Cardiac muscle cell (in vitro differentiated cells and primary cell): ENCODE results near the gene SSBP2. TPM values are rescaled to one million over a fixed set of nuclear protein-coding genes. Genes with fewer than 3 reads are reported as not detected.
A peak's percentile ranks its signal among the peaks of the same experiment; 100 is the strongest.

Experiments used
- DNase-seq, 2 donors: peaks; one replicate each; pipeline versions ENCODE4 v3.0.0 to v3.0.0-alpha.2; 2010 to 2017; ENCODE audit warnings: low read depth in 1 of 2, low spot score in 1 of 2
- H3K27ac ChIP-seq: fragments of 200-600 bp; sonication (generic); 2 replicates; pipeline ENCODE4 v1.5.1; 2016
- H3K27me3 ChIP-seq: fragments of 200-600 bp; sonication (generic); 2 replicates; pipeline ENCODE4 v1.6.0; 2016; ENCODE audit warnings: control low read depth
- H3K36me3 ChIP-seq: fragments of 200-600 bp; sonication (generic); 2 replicates; pipeline ENCODE4 v1.5.1; 2016; ENCODE audit warnings: control low read depth
- H3K4me1 ChIP-seq: fragments of 200-600 bp; sonication (generic); 2 replicates; pipeline ENCODE4 v1.8.1; 2017; ENCODE audit warnings: low read depth, mild to moderate bottlenecking, mixed run types
- H3K4me3 ChIP-seq: fragments of 200-600 bp; sonication (generic); 2 replicates; pipeline ENCODE4 v1.5.1; 2016; ENCODE audit warnings: mild to moderate bottlenecking
- H3K9me3 ChIP-seq: fragments of 200-600 bp; sonication (generic); 2 replicates; pipeline ENCODE4 v1.5.1; 2017; ENCODE audit warnings: low read depth, mild to moderate bottlenecking, control low read depth
- polyA plus RNA-seq: library from polyadenylated mRNA; unstranded; fragments of >200 nt; fragmentation: Nextera tagmentation; extraction: Ambion mirVana; gene quantifications from 2 replicates; pipeline ENCODE4 v1.2.1, GENCODE V29; 2016
- total RNA-seq: library from RNA; depleted of rRNA; stranded (reverse); fragments of >200 nt; gene quantifications from 2 replicates; pipeline ENCODE4 v1.2.3, GENCODE V29; 2016
- TF ChIP-seq, protein P1 (sequence below): IDR thresholded peaks from 2 replicates; pipeline ENCODE4 v1.5.1; 2012; ENCODE audit warnings: low read depth, mild to moderate bottlenecking, low read length

Gene SSBP2
- total and polyA plus RNA-seq, 2 experiments from 2014 or later: 117 to 174 TPM

- TF ChIP-seq, protein P1, sequence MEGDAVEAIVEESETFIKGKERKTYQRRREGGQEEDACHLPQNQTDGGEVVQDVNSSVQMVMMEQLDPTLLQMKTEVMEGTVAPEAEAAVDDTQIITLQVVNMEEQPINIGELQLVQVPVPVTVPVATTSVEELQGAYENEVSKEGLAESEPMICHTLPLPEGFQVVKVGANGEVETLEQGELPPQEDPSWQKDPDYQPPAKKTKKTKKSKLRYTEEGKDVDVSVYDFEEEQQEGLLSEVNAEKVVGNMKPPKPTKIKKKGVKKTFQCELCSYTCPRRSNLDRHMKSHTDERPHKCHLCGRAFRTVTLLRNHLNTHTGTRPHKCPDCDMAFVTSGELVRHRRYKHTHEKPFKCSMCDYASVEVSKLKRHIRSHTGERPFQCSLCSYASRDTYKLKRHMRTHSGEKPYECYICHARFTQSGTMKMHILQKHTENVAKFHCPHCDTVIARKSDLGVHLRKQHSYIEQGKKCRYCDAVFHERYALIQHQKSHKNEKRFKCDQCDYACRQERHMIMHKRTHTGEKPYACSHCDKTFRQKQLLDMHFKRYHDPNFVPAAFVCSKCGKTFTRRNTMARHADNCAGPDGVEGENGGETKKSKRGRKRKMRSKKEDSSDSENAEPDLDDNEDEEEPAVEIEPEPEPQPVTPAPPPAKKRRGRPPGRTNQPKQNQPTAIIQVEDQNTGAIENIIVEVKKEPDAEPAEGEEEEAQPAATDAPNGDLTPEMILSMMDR: no peak
- no peaks in the 10 kb centered on the region for H3K4me1 ChIP-seq
- H3K27me3 ChIP-seq: no peaks in the 10 kb centered on the region
- H3K9me3 ChIP-seq: no peaks in the 10 kb centered on the region
- no peak for DNase-seq
- H3K27ac ChIP-seq: no peak overlapping the region
- H3K36me3 ChIP-seq: no peaks in the 10 kb centered on the region
- no peak overlapping the region for H3K4me3 ChIP-seq
These were observed 25.4 kb upstream of the SSBP2 start for GRCh38 chr5:81776258-81776657.

- no peak for DNase-seq
- Histone ChIP-seq H3K27ac (no peak overlapping the region), H3K4me3 (no peak overlapping the region), H3K9me3 (no peaks in the 10 kb centered on the region), H3K27me3 (no peaks in the 10 kb centered on the region), H3K4me1 (no peaks in the 10 kb centered on the region), H3K36me3 (no peaks in the 10 kb centered on the region)
- TF ChIP-seq, protein P1: no peak
These were observed 23.5 kb upstream of the SSBP2 start for GRCh38 chr5:81774374-81774773.

DNA sequence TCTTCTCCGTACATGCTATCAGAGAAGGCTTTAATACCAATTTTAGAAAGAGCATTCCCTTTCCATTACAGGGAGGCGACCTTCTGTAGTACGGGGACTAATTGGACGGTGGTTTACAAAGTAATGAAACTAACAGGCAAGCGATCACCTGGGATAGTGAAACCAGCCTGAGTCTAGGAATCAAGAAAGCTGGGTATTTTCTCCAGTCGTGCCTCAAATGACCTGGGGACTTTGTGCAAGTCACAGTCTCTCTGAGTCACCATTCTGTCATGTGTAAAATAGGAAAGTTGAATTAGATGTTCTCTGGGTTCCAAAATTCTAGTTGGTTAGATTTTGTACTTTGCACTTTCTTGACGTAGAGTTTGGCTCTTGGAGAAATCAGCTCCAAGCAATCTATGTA lies 22.7 kb upstream of the SSBP2 start:
- no peaks in the 10 kb centered on the region for H3K36me3 ChIP-seq
- no peak overlapping the region for H3K27ac ChIP-seq
- no peak for DNase-seq
- H3K4me1 ChIP-seq: no peaks in the 10 kb centered on the region
- TF ChIP-seq, protein P1: no peak
- no peak overlapping the region for H3K4me3 ChIP-seq
- no peaks in the 10 kb centered on the region for H3K27me3 ChIP-seq
- no peaks in the 10 kb centered on the region for H3K9me3 ChIP-seq

DNA sequence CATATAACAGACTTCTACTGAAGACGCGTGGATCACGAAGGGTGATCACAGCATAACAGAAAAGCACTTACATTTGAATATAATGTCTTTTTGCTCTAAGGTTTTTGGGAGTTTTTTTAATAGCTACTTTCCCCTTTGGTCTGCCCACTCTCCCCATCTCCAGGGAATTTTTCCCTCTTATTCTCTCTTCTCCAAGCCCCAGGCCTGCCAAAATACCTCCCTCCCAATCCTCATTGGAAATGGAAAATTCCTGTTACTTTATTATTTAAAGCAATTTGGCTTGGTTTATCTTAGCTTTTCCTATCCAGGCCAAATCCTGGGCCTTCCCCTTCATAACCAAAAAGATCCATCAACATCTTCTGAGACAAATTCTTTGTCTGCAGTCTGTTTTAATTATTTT lies 22.3 kb upstream of the SSBP2 start:
- H3K36me3 ChIP-seq: no peaks in the 10 kb centered on the region
- no peaks in the 10 kb centered on the region for H3K9me3 ChIP-seq
- no peak overlapping the region for H3K4me3 ChIP-seq
- no peak for DNase-seq
- TF ChIP-seq, protein P1: no peak
- no peaks in the 10 kb centered on the region for H3K27me3 ChIP-seq
- no peak overlapping the region for H3K27ac ChIP-seq
- H3K4me1 ChIP-seq: no peaks in the 10 kb centered on the region

DNA sequence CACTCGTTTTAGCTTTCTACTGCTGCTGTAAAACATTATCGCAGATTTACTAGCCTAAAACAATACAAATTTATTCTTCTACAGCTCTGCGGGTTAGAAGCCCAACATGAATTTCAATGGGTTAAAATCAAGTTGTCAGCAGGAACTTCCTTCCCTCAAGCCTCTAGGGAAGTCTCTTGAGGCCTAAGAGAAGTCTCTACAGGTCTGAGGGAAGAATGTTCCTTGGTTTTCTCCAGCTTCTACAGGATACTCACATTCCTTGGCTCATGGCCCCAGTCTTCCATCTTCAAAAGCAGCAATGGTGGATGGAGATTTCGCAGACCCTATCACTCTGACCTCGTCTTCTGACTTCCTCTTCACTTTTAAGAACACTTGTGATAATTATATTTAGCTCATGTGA lies 21.6 kb upstream of the SSBP2 start:
- Histone ChIP-seq H3K27ac (no peak overlapping the region), H3K36me3 (no peaks in the 10 kb centered on the region), H3K27me3 (no peaks in the 10 kb centered on the region), H3K4me1 (no peaks in the 10 kb centered on the region), H3K9me3 (no peaks in the 10 kb centered on the region), H3K4me3 (no peak overlapping the region)
- DNase-seq: no peak
- TF ChIP-seq, protein P1: no peak

DNA sequence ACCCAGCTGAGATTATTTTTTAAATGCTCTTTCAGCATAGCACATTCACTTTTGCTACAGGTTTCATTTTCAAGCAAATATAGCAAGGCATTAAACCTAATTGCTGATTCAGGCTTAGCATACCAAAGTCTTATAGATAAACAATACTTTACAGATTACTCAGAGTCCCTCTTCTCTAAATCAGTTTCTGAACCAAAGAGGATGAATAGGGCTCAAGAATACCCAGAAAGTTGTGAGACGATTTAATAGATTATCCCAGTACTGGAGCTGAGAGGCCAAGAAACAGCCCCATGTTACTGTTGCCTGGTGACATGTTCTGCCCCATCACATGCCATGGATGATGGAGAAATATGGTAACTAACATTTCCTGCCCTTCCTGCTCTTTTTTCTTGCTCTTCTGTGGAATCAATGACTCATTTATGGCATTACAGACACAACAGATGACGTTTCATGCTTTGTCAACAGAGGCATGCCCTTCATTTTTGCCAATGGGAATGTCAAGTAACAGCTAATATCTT lies 18.1 kb upstream of the SSBP2 start:
- TF ChIP-seq, protein P1: no peak
- H3K4me3 ChIP-seq: no peak overlapping the region
- H3K27me3 ChIP-seq: no peaks in the 10 kb centered on the region
- H3K4me1 ChIP-seq: no peaks in the 10 kb centered on the region
- peak in 1 of 2 donors; percentile 73 for DNase-seq
- no peaks in the 10 kb centered on the region for H3K36me3 ChIP-seq
- H3K9me3 ChIP-seq: no peaks in the 10 kb centered on the region
- H3K27ac ChIP-seq: no peak overlapping the region
